ENCODE measurements around the gene CTR9.
"Not testable (repeated sequence)": the region's sequence is repeated elsewhere in the genome, so short reads cannot be mapped to it uniquely, and the experiment has no call there.

Gene CTR9

GRCh38 chr11:10822491-10822890 lies 71.4 kb downstream of the CTR9 start:
- DNase-seq (ENCODE audit: low read depth in 2 of 2), result not testable (repeated sequence)

GRCh38 chr11:10823152-10823579 lies 72.1 kb downstream of the CTR9 start:
- DNase-seq (ENCODE audit: low read depth in 2 of 2), result no peak

- no peak for DNase-seq (ENCODE audit: low read depth in 2 of 2)
These were observed 73.8 kb downstream of the CTR9 start for GRCh38 chr11:10824888-10825287.

GRCh38 chr11:10828402-10828801 lies 77.4 kb downstream of the CTR9 start:
- DNase-seq (ENCODE audit: low read depth in 2 of 2), result no peak

- DNase-seq (ENCODE audit: low read depth in 2 of 2), result no peak
These were observed 78.1 kb downstream of the CTR9 start for GRCh38 chr11:10829139-10829538.
